ENCODE measurements around the gene VSIR. TPM values are rescaled to one million over a fixed set of nuclear protein-coding genes. Genes with fewer than 3 reads are reported as not detected.

The VSIR gene
- total and polyA plus RNA-seq, 4 donors = 32.3 to 244 (median 84.5) TPM

GRCh38 chr10:71780719-71781118, 7.4 kb upstream of the VSIR start:
- no peaks in the 10 kb centered on the region for H3K27me3 ChIP-seq (ENCODE audit: control insufficient read depth in 3 of 3, insufficient read depth in 3 of 3, low read length in 2 of 3)
- no peaks in the 10 kb centered on the region for H3K36me3 ChIP-seq (ENCODE audit: control insufficient read depth in 4 of 4, insufficient read depth in 4 of 4, low read length in 4 of 4)
- no peak for ATAC-seq (ENCODE audit: insufficient read depth, low FRiP score)
- H3K4me3 ChIP-seq = no peak overlapping the region
- H3K27ac ChIP-seq (ENCODE audit: low read depth in 1 of 2, low read length in 1 of 2) = no peak overlapping the region
- peaks cover 0 to 10% (median 0%) of the 10 kb centered on the region in 5 donors for H3K4me1 ChIP-seq (ENCODE audit: control insufficient read depth in 5 of 5, insufficient read depth in 5 of 5, low read length in 5 of 5)
- no peaks in the 10 kb centered on the region for H3K9me3 ChIP-seq (ENCODE audit: control insufficient read depth in 4 of 4, insufficient read depth in 3 of 4, low read length in 3 of 4)
- H3K9ac ChIP-seq (ENCODE audit: insufficient read depth in 1 of 2, low read length in 2 of 2) = no peak overlapping the region
- DNase-seq = no peak
- WGBS, 2 donors = 80 to 87% methylated on average over 9 of the region's 9 CpGs
- no peak for TF ChIP-seq CTCF (IDR thresholded peaks at IDR 0.05; ENCODE audit: control extremely low read depth, extremely low read depth)

GRCh38 chr10:71780156-71780555, 6.8 kb upstream of the VSIR start:
- H3K27me3 ChIP-seq (ENCODE audit: control insufficient read depth in 3 of 3, insufficient read depth in 3 of 3, low read length in 2 of 3) = peaks cover 0 to 2% (median 0%) of the 10 kb centered on the region in 3 donors
- no peak for ATAC-seq (ENCODE audit: insufficient read depth, low FRiP score)
- peaks cover 0 to 10% (median 0%) of the 10 kb centered on the region in 5 donors for H3K4me1 ChIP-seq (ENCODE audit: control insufficient read depth in 5 of 5, insufficient read depth in 5 of 5, low read length in 5 of 5)
- no peak for DNase-seq
- no peak overlapping the region for H3K27ac ChIP-seq (ENCODE audit: low read depth in 1 of 2, low read length in 1 of 2)
- no peak for TF ChIP-seq CTCF (IDR thresholded peaks at IDR 0.05; ENCODE audit: control extremely low read depth, extremely low read depth)
- no peaks in the 10 kb centered on the region for H3K36me3 ChIP-seq (ENCODE audit: control insufficient read depth in 4 of 4, insufficient read depth in 4 of 4, low read length in 4 of 4)
- H3K4me3 ChIP-seq = no peak overlapping the region
- H3K9ac ChIP-seq (ENCODE audit: insufficient read depth in 1 of 2, low read length in 2 of 2) = no peak overlapping the region
- 92 to 94% methylated on average over 7 of the region's 7 CpGs for WGBS, 2 donors
- no peaks in the 10 kb centered on the region for H3K9me3 ChIP-seq (ENCODE audit: control insufficient read depth in 4 of 4, insufficient read depth in 3 of 4, low read length in 3 of 4)

GRCh38 chr10:71779641-71780040, 6.3 kb upstream of the VSIR start:
- 73 to 85% methylated on average over 6 of the region's 6 CpGs for WGBS, 2 donors
- H3K27me3 ChIP-seq (ENCODE audit: control insufficient read depth in 3 of 3, insufficient read depth in 3 of 3, low read length in 2 of 3) = peaks cover 0 to 2% (median 0%) of the 10 kb centered on the region in 3 donors
- H3K9ac ChIP-seq (ENCODE audit: insufficient read depth in 1 of 2, low read length in 2 of 2) = no peak overlapping the region
- no peak for TF ChIP-seq CTCF (IDR thresholded peaks at IDR 0.05; ENCODE audit: control extremely low read depth, extremely low read depth)
- H3K4me1 ChIP-seq (ENCODE audit: control insufficient read depth in 5 of 5, insufficient read depth in 5 of 5, low read length in 5 of 5) = peaks cover 0 to 10% (median 0%) of the 10 kb centered on the region in 5 donors
- H3K4me3 ChIP-seq = no peak overlapping the region
- H3K9me3 ChIP-seq (ENCODE audit: control insufficient read depth in 4 of 4, insufficient read depth in 3 of 4, low read length in 3 of 4) = no peaks in the 10 kb centered on the region
- DNase-seq (no peak), ATAC-seq (ENCODE audit: insufficient read depth, low FRiP score) (no peak)
- H3K27ac ChIP-seq (ENCODE audit: low read depth in 1 of 2, low read length in 1 of 2) = no peak overlapping the region
- no peaks in the 10 kb centered on the region for H3K36me3 ChIP-seq (ENCODE audit: control insufficient read depth in 4 of 4, insufficient read depth in 4 of 4, low read length in 4 of 4)
